ENCODE measurements around the gene CRYBG2. TPM values are rescaled to one million over a fixed set of nuclear protein-coding genes. Genes with fewer than 3 reads are reported as not detected.
"Not testable (repeated sequence)": the region's sequence is repeated elsewhere in the genome, so short reads cannot be mapped to it uniquely, and the experiment has no call there.

The CRYBG2 gene
- total RNA-seq, 1 donor = not detected

DNA sequence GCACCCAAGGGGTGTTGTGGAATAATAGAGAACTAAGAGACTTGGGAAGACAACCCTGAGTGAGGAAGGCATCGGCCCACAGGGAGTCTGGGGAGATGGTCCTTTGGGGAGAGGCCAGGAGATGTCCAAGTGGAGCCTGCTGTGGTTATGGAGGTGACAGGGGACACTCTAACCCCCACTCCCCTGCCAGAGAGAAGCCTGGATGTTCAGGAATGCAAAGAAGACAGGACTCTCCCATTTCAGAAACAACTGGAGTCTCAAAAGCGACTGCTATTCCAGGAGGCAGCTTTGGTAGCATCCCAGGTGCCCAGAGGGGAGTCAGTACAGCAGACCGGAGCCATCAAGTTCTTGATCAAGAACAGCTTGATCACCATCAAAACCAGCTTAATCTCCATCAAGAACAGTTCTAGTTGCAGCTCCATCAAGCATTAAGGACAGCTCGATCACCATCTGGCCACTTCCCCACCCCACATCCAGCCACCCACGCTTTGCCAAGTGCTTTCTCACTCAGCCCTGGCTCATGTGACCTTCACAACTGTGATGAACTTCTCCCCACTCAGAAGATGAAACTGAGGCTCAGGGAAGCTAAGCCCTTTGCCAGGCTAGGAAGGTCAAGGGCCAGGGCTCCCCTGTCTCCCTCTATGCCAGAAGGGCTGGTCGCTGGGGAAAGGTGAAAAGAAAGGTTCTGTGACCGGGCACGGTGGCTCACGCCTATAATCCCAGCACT is 35.4 kb downstream of the CRYBG2 start:
- no peak overlapping the region for H3K4me3 ChIP-seq (ENCODE audit: low read depth, low read length)
- DNase-seq (ENCODE audit: low read depth) = no peak
- TF ChIP-seq, protein P1, sequence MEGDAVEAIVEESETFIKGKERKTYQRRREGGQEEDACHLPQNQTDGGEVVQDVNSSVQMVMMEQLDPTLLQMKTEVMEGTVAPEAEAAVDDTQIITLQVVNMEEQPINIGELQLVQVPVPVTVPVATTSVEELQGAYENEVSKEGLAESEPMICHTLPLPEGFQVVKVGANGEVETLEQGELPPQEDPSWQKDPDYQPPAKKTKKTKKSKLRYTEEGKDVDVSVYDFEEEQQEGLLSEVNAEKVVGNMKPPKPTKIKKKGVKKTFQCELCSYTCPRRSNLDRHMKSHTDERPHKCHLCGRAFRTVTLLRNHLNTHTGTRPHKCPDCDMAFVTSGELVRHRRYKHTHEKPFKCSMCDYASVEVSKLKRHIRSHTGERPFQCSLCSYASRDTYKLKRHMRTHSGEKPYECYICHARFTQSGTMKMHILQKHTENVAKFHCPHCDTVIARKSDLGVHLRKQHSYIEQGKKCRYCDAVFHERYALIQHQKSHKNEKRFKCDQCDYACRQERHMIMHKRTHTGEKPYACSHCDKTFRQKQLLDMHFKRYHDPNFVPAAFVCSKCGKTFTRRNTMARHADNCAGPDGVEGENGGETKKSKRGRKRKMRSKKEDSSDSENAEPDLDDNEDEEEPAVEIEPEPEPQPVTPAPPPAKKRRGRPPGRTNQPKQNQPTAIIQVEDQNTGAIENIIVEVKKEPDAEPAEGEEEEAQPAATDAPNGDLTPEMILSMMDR (IDR thresholded peaks at IDR 0.05; ENCODE audit: insufficient read depth, low read depth, low read length) = no peak

DNA sequence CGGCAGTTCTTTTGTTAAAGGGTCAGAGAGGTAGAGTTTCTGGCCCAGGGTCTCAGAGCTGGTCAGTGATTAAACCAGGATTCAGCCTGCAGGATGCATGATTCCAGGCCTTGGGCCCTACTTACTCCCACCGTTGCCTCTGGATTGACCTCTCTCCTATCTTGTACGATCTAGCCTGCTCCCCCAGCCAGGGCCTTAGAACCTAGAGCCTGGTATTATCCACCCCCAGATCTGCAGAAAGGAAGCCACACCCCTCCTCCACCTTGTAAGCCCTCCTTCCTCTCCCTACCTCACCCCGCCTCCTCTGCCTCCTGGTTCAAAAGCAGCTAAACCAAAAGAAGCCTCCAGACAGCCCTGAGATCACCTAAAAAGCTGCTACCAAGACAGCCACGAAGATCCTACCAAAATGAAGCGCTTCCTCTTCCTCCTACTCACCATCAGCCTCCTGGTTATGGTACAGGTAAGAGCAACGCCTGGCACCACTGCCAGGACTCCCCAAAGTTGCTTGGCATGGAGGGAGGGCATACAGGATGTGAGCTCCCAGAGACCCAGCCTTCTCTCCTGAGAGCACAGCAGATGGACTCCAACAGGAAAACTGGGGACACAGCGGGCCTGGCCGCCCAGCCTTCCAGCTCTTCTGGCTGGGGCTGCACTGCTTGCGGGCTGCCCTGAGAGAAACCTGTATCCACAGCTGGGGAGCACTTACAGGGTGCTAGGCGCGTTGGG is 36.2 kb downstream of the CRYBG2 start, which contains the start of gene CD52:
TSS of gene CD52 (plus strand) at position 347 of the 726 bp plus-strand sequence. CDS start at position 407, 60 bp downstream.
- no peak for DNase-seq (ENCODE audit: low read depth)

DNA sequence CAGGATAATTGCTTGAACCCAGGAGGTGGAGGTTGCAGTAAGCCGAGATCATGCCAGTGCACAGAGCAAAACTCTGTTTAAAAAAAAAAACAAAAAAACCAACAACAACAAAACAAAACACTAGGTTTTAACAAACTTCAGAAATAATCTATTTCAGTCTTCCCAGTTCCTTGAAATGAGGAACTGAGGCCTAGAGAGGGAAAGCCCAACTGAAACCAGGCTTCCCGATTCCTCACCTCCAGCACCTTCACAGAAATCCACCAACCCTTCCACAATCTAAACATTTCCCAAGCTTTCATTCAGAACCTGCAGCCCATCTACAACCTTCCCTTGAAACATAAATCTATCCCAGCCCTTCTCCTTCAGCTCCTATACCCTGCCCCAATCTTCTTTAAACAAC is 36.8 kb downstream of the CRYBG2 start:
- TF ChIP-seq, protein P1 (IDR thresholded peaks at IDR 0.05; ENCODE audit: insufficient read depth, low read depth, low read length) = no peak
- DNase-seq (ENCODE audit: low read depth) = no peak
- no peak overlapping the region for H3K4me3 ChIP-seq (ENCODE audit: low read depth, low read length)

More for the DNA sequence above, 36.2 kb downstream of the CRYBG2 start, which contains the start of gene CD52:
- TF ChIP-seq, protein P1 (IDR thresholded peaks at IDR 0.05; ENCODE audit: insufficient read depth, low read depth, low read length) = no peak
- H3K4me3 ChIP-seq (ENCODE audit: low read depth, low read length) = no peak within 1 kb of the TSS

DNA sequence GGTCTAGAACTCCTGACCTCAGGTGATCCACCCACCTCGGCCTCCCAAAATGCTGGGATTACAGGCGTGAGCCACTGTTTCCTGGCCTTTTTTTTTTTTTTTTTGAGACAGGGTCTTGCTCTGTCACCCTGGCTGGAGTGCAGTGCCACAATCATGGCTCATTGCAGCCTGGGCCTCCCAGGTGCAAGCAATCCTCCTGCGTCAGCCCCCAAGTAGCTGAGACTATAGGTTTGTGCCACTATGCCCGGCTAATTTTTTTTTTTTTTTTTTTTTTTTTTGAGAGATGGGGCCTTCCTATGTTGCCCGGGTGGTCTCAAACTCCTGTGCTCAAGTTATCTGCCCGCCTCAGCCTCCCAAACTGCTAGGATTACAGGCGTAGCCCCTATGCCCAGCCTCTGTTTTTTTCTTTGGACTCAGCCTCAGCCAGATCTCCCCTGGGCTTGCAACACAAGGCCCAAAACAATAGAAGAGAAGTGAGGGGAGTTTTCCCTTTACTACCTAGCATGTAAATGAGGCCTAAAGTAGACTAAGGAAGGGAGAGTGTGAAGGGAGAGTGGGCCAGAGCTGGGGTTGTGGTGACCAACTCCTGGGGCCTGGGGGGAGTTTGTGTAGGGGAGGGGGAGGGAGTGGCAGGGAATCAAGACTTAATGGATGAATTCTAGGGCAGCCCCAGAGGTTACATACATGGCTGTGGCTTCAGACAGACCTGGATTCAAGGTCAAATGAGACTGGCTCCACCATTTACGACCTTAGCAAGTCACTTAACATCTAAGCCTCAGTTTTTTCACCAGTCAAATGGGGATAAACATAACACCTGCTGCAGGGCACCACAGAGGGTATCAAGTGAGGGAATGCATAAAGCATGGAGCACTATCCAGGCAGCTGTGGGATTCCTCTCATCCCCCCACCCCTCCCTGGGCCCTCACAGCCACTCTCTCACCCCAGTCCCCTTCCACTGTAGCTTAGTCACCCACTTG is 37.8 kb downstream of the CRYBG2 start:
- DNase-seq (ENCODE audit: low read depth) = no peak
- TF ChIP-seq, protein P1 (IDR thresholded peaks at IDR 0.05; ENCODE audit: insufficient read depth, low read depth, low read length) = no peak
- no peak overlapping the region for H3K4me3 ChIP-seq (ENCODE audit: low read depth, low read length)

DNA sequence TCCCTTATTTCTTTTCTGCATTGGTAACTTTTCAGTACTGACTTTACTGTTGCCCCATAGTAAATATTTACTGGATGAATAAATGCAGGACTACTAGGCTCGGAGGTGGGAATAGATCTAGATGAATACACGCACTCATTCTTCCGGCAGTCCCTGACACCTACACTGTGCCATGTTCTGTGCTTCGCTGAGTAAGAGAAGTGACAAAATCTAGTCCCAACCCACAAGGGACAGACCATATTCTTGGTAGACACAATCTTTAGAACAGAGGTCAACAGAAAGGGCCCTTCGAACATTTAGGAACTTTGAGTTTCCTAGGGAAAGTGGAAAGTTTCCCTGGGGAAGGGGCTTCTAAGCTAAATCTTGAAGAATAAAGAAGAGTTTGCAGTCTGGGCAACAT is 39.4 kb downstream of the CRYBG2 start:
- no peak overlapping the region for H3K4me3 ChIP-seq (ENCODE audit: low read depth, low read length)
- TF ChIP-seq, protein P1 (IDR thresholded peaks at IDR 0.05; ENCODE audit: insufficient read depth, low read depth, low read length) = no peak
- DNase-seq (ENCODE audit: low read depth) = no peak

DNA sequence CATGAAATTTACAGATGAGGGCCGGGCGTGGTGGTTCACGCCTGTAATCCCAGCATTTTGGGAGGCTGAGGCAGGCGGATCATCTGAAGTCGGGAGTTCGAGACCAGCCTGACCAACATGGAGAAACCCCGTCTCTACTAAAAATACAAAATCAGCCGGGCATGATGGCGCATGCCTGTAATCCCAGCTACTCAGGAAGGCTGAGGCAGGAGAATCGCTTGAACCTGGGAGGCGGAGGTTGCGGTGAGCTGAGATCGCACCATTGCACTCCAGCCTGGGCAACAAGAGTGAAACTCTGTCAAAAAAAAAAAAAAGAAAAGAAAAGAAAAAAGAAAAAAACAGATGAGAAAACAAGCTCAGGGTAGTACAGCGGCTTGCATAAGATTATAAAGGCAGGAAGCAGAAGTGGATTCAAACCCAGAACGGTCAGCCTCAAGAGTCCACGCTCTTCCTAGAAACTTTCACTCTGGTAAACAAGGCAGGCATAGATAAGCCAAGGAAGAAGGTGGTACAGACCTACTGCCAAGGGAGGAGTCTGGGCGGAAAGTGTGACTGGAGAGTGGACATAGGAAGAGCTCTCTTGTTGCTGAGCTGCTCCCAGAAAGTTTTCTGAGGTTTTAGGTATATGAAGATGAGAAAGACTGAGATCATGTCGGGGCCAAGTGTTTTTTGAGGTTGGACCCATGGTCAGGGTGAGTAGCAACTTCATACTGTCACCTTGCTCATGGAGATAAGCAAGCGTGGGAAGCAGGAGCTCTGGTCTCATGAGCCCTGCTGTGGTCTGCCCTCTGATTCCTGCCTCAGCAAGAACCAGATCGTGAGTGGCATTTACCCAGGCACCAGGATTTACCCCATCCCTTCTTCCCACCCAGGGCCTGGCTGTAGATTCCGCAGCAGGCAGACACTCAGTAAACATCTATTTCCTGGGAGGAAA is 45.7 kb downstream of the CRYBG2 start:
- DNase-seq (ENCODE audit: low read depth); H3K4me3 ChIP-seq (ENCODE audit: low read depth, low read length): not testable (repeated sequence)
